ENCODE data around the gene TESMIN.

DNA sequence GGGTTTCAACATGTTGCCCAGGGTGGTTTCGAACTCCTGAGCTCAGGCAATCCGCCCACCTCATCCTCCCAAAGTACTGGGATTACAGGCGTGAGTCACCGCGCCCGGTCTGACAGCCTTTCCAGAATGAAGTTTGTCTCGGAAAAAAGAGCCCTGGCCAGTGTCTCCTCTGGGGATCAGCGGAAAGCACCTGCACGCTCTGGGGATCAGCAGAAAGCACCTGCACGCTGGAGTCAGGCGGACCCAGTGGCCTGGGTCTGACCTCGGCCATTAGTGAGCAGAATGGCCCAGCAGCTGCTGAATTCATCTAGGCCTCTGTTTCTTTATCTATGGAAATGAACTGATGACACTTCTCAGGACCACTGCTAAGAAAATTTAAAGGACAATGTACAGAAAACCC, 10.5 kb upstream of the TESMIN start:
- TF ChIP-seq NFRKB (IDR thresholded peaks at IDR 0.05) (no peak), HDGF (IDR thresholded peaks at IDR 0.05; ENCODE audit: borderline replicate concordance) (no peak), ELF4 (IDR thresholded peaks at IDR 0.05) (no peak), FOXK2 (IDR thresholded peaks at IDR 0.05) (no peak), ZNF384 (IDR thresholded peaks at IDR 0.05) (no peak), SUZ12 (IDR thresholded peaks at IDR 0.05) (no peak), SP1 (IDR thresholded peaks at IDR 0.05) (no peak), FOXM1 (IDR thresholded peaks at IDR 0.05; ENCODE audit: borderline replicate concordance) (no peak)

Measured in HEK293T (cell line).